Panc1 (cell line): Measurements from ENCODE around the gene OR51I1.

ENCODE experiments used
- CTCF ChIP-seq: fragments of 450-650 bp; IDR thresholded peaks from 2 replicates; pipeline ENCODE4 v1.5.1; 2017; ENCODE audit warnings: mild to moderate bottlenecking
- POLR2AphosphoS5 ChIP-seq: IDR thresholded peaks from 2 replicates; pipeline ENCODE4 v1.6.1; 2012; ENCODE audit warnings: mild to moderate bottlenecking, low read depth, low read length, moderate library complexity
- TCF7L2 ChIP-seq: IDR thresholded peaks from 2 replicates; pipeline ENCODE4 v1.6.1; 2011; ENCODE audit warnings: mild to moderate bottlenecking, low read depth, low read length, inconsistent platforms
- TF ChIP-seq, protein P1 (sequence below), 2 experiments: IDR thresholded peaks; 2 replicates each; pipeline ENCODE4 v1.6.1; 2011 to 2012; ENCODE audit warnings: low read depth in 2 of 2, control low read depth in 1 of 2, low read length in 1 of 2, mild to moderate bottlenecking in 1 of 2, moderate library complexity in 1 of 2; ENCODE audit not compliant: insufficient read depth in 1 of 2

GRCh38 chr11:5488798-5489399 lies 47.6 kb upstream of the OR51I1 start:
- no peak for TF ChIP-seq CTCF
- no peak for TF ChIP-seq POLR2AphosphoS5
- TF ChIP-seq, protein P1, sequence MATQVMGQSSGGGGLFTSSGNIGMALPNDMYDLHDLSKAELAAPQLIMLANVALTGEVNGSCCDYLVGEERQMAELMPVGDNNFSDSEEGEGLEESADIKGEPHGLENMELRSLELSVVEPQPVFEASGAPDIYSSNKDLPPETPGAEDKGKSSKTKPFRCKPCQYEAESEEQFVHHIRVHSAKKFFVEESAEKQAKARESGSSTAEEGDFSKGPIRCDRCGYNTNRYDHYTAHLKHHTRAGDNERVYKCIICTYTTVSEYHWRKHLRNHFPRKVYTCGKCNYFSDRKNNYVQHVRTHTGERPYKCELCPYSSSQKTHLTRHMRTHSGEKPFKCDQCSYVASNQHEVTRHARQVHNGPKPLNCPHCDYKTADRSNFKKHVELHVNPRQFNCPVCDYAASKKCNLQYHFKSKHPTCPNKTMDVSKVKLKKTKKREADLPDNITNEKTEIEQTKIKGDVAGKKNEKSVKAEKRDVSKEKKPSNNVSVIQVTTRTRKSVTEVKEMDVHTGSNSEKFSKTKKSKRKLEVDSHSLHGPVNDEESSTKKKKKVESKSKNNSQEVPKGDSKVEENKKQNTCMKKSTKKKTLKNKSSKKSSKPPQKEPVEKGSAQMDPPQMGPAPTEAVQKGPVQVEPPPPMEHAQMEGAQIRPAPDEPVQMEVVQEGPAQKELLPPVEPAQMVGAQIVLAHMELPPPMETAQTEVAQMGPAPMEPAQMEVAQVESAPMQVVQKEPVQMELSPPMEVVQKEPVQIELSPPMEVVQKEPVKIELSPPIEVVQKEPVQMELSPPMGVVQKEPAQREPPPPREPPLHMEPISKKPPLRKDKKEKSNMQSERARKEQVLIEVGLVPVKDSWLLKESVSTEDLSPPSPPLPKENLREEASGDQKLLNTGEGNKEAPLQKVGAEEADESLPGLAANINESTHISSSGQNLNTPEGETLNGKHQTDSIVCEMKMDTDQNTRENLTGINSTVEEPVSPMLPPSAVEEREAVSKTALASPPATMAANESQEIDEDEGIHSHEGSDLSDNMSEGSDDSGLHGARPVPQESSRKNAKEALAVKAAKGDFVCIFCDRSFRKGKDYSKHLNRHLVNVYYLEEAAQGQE (IDR thresholded peaks at IDR 0.05; ENCODE audit: insufficient read depth in 1 of 2, low read depth in 2 of 2, low read length in 1 of 2), result no peak
- TF ChIP-seq TCF7L2, result no peak
